ENCODE data around the gene WIPF1. TPM values are rescaled to one million over a fixed set of nuclear protein-coding genes. Genes with fewer than 3 reads are reported as not detected.

WIPF1 gene
- total and polyA plus RNA-seq, 2 donors (not counting 3 experiments of a cell fraction or from before 2014, with no cell fraction given), result 15.3 to 42.0 TPM

- Histone ChIP-seq H3K79me2 (ENCODE audit: control insufficient read depth, insufficient read depth, low read length) (no peaks in the 10 kb centered on the region), H3K4me3 (replicated peaks in 1 of 3; ENCODE audit: insufficient read depth in 1 of 3, low read depth in 1 of 3, low read length in 3 of 3) (no peak overlapping the region), H3K9ac (replicated peaks; ENCODE audit: extremely low read depth, insufficient read depth, low read length) (no peak overlapping the region), H3K36me3 (ENCODE audit: control insufficient read depth in 2 of 2, extremely low read depth in 1 of 2, insufficient read depth in 2 of 2, low read length in 2 of 2) (no peaks in the 10 kb centered on the region), H3K27me3 (ENCODE audit: control insufficient read depth in 2 of 2, insufficient read depth in 2 of 2, low read length in 2 of 2) (no peaks in the 10 kb centered on the region), H3K4me2 (ENCODE audit: insufficient read depth, low read length) (no peak overlapping the region), H3K4me1 (ENCODE audit: control insufficient read depth, extremely low read depth, insufficient read depth, low read length) (peaks cover 3% of the 10 kb centered on the region), H4K20me1 (replicated peaks; ENCODE audit: control insufficient read depth, extremely low read depth, insufficient read depth, low read length) (no peaks in the 10 kb centered on the region), H3K27ac (ENCODE audit: insufficient read depth, low read depth, low read length) (no peak overlapping the region), H3K9me1 (replicated peaks; ENCODE audit: control insufficient read depth, extremely low read depth, insufficient read depth, low read length) (no peaks in the 10 kb centered on the region), H3K9me3 (replicated peaks; ENCODE audit: control insufficient read depth, insufficient read depth, low read length) (no peaks in the 10 kb centered on the region), H2AFZ (ENCODE audit: low read depth, low read length) (no peak overlapping the region)
- intact Hi-C loops (cut with micrococcal nuclease), result no loop called here
- BruUV-seq (replicated peaks), result no TSS peak
- dilution Hi-C loops (cut with MboI; ENCODE audit: extremely low pct_ligation_motif_present, low sequenced_read_pairs), result no loop called here
- ChIA-PET POLR2A (no interaction called here), CTCF (no interaction called here)
- DNase-seq (ENCODE audit: low read depth, low spot score) (no peak), FAIRE-seq (no peak)
- TF ChIP-seq GATA2 (IDR thresholded peaks at IDR 0.05; ENCODE audit: insufficient read depth, insufficient read length, low read depth, low read length), result no peak
- TF ChIP-seq CTCF (IDR thresholded peaks at IDR 0.05; ENCODE audit: extremely low read depth in 1 of 2, insufficient read depth in 1 of 2, low read depth in 1 of 2, low read length in 2 of 2), result no peak
- TF ChIP-seq MYC (IDR thresholded peaks at IDR 0.05; ENCODE audit: low read depth, low read length), result no peak
- no peak for TF ChIP-seq MAX (IDR thresholded peaks at IDR 0.05; ENCODE audit: insufficient read depth, insufficient read length)
- no peak for TF ChIP-seq POLR2A (IDR thresholded peaks at IDR 0.05; ENCODE audit: low read depth, low read length)
- no peak for TF ChIP-seq JUN (IDR thresholded peaks at IDR 0.05; ENCODE audit: borderline replicate concordance, insufficient read depth, insufficient read length, low read depth)
- TF ChIP-seq POLR2AphosphoS5 (IDR thresholded peaks at IDR 0.05; ENCODE audit: insufficient read depth, low read depth, low read length), result no peak
- no peak for TF ChIP-seq EZH2 (IDR thresholded peaks at IDR 0.05; ENCODE audit: borderline replicate concordance, low read depth, low read length, severe bottlenecking)
- TF ChIP-seq FOS (IDR thresholded peaks at IDR 0.05; ENCODE audit: borderline replicate concordance, insufficient read depth, low read length), result no peak
These were observed 32.5 kb upstream of the WIPF1 start for GRCh38 chr2:174630107-174630506.

Measured in endothelial cell of umbilical vein (primary cell).